Suppressor macrophage (primary cell): ENCODE results near the gene ZRANB3.
"Not testable (repeated sequence)": the region's sequence is repeated elsewhere in the genome, so short reads cannot be mapped to it uniquely, and the experiment has no call there.

Source experiments
- DNase-seq, 4 experiments: peaks; one replicate each; pipeline ENCODE4 v3.0.0-alpha.2; 2020 to 2022

The ZRANB3 gene

GRCh38 chr2:135320465-135321355 is 210.3 kb downstream of the ZRANB3 start:
- DNase-seq, result no peak

- no peak for DNase-seq
Measured at GRCh38 chr2:135318808-135319207, 212.2 kb downstream of the ZRANB3 start.

GRCh38 chr2:135317375-135317774 is 213.6 kb downstream of the ZRANB3 start:
- no peak for DNase-seq

- DNase-seq, result no peak
Measured at GRCh38 chr2:135311962-135312361, 219.1 kb downstream of the ZRANB3 start.

GRCh38 chr2:135311268-135311667 is 219.8 kb downstream of the ZRANB3 start:
- no peak for DNase-seq

GRCh38 chr2:135304694-135305093 is 226.3 kb downstream of the ZRANB3 start:
- no peak for DNase-seq

GRCh38 chr2:135299658-135300244 is 231.3 kb downstream of the ZRANB3 start:
- peak in 2 of 4 experiments; percentile 34 to 42 for DNase-seq

- DNase-seq, result no peak
Measured at GRCh38 chr2:135299165-135299564, 231.9 kb downstream of the ZRANB3 start.

GRCh38 chr2:135287121-135287520 is 243.9 kb downstream of the ZRANB3 start:
- not testable (repeated sequence) for DNase-seq

DNA sequence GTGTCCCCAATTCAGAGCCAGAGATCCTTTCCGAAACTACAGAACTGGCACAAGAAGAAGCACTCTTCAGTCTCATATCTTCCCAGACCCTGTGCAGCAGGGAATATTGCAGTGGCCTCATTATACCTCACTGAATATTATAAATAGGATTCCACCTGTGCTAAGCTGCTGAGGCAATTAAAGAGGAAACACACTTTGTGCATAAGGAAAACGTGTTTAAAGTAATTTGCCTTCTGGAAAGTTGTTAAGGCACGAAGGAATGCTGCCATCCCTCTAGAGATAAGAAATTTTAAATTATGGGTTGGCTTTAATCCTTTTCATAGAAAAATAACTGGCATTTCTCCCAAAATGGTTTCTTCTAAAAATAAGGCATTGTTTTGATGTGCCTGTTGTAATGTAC is 245.6 kb downstream of the ZRANB3 start:
- DNase-seq, result no peak

- no peak for DNase-seq
Measured at GRCh38 chr2:135281379-135281778, 249.6 kb downstream of the ZRANB3 start.

DNA sequence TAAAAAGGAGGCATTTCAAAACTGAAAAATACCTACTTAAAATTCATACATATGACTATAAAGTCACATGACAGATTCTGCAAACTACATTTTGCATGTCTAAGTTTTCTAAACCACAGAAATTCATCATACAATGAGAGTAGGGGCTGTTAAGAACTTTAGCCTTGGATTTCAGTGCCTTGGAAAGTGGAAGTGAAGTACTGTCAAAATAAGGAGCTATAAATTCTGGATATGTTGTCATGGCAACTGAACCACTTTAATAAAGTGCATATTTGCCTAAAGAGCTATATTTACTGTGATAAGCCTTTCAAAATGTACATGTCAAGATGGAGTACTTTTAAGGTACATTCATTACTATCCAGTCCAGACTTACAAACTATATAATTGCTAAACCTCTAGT is 251.8 kb downstream of the ZRANB3 start:
- DNase-seq, result no peak

GRCh38 chr2:135276525-135276924 is 254.5 kb downstream of the ZRANB3 start:
- DNase-seq, result no peak

DNA sequence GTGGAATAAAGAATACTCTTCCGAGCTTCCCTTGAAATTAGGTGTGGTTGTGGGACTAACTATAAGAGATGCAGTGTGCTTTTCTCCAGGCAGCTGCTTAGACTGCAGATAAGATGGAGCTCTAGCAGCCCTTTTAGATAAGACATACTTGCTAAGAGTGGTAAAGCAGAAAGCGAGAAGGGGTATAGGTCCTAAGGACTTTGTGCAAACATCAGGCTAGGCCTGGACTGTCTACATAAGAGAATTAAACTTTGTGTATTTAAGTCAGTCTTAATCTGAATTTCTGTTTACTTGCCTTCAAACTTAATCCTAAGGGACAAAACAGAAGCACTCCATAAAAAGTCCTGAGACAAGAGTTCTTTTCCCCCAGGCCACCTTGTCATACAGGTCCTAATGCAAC is 260.0 kb downstream of the ZRANB3 start:
- no peak for DNase-seq

- no peak for DNase-seq
Measured at GRCh38 chr2:135265960-135266490, 265.0 kb downstream of the ZRANB3 start.

- no peak for DNase-seq
Measured at GRCh38 chr2:135259123-135259522, 271.9 kb downstream of the ZRANB3 start.

GRCh38 chr2:135258193-135258592 is 272.8 kb downstream of the ZRANB3 start:
- DNase-seq, result no peak

GRCh38 chr2:135257383-135258090 is 273.5 kb downstream of the ZRANB3 start:
- no peak for DNase-seq

- no peak for DNase-seq
Measured at GRCh38 chr2:135256531-135257260, 274.3 kb downstream of the ZRANB3 start.

GRCh38 chr2:135255208-135255607 is 275.8 kb downstream of the ZRANB3 start:
- DNase-seq, result peak in 3 of 4 experiments; percentile 13 to 26 (median 13)

GRCh38 chr2:135252805-135253458 is 278.1 kb downstream of the ZRANB3 start:
- no peak for DNase-seq

GRCh38 chr2:135248611-135249010 is 282.4 kb downstream of the ZRANB3 start:
- no peak for DNase-seq
